ENCODE data around the gene RHNO1. TPM values are rescaled to one million over a fixed set of nuclear protein-coding genes. Genes with fewer than 3 reads are reported as not detected.

The RHNO1 gene
- total RNA-seq, 1 experiment from 2014 or later, result 37.7 TPM

- Histone ChIP-seq H3K4me3 (ENCODE audit: low read depth in 2 of 2, low read length in 2 of 2) (no peak overlapping the region), H3K36me3 (ENCODE audit: control insufficient read depth, insufficient read depth, low read length) (no peaks in the 10 kb centered on the region), H3K27ac (ENCODE audit: low read length) (no peak overlapping the region), H3K4me1 (ENCODE audit: control insufficient read depth, insufficient read depth, low read length) (no peaks in the 10 kb centered on the region), H3K9me3 (ENCODE audit: control insufficient read depth, insufficient read depth, low read depth, low read length) (no peaks in the 10 kb centered on the region), H3K27me3 (ENCODE audit: control insufficient read depth, insufficient read depth, low read length) (no peaks in the 10 kb centered on the region)
- ChIA-PET POLR2A (no interaction called here), CTCF (no interaction called here)
- intact Hi-C loops (cut with micrococcal nuclease; ENCODE audit: unreplicated experiment) (no loop called here), in situ Hi-C loops (cut with HindIII; ENCODE audit: low pct_unique_long_range_greater_than_20kb, low sequenced_read_pairs) (no loop called here)
- no peak for DNase-seq (ENCODE audit: low read depth, low spot score)
- BruUV-seq (replicated peaks), result no TSS peak
- ATAC-seq, result peak; percentile 26; the same call in 1 of the 2 replicates
- TF ChIP-seq TCF7L2 (IDR thresholded peaks at IDR 0.05; ENCODE audit: low read depth, low read length) (no peak), POLR2AphosphoS5 (IDR thresholded peaks at IDR 0.05; ENCODE audit: low read depth, low read length) (no peak), SIN3A (IDR thresholded peaks at IDR 0.05; ENCODE audit: borderline replicate concordance, insufficient read depth, low read depth, low read length) (no peak), REST (IDR thresholded peaks at IDR 0.05; ENCODE audit: insufficient read depth in 1 of 2, low read depth in 2 of 2, low read length in 1 of 2) (no peak)
- TF ChIP-seq, protein P1, sequence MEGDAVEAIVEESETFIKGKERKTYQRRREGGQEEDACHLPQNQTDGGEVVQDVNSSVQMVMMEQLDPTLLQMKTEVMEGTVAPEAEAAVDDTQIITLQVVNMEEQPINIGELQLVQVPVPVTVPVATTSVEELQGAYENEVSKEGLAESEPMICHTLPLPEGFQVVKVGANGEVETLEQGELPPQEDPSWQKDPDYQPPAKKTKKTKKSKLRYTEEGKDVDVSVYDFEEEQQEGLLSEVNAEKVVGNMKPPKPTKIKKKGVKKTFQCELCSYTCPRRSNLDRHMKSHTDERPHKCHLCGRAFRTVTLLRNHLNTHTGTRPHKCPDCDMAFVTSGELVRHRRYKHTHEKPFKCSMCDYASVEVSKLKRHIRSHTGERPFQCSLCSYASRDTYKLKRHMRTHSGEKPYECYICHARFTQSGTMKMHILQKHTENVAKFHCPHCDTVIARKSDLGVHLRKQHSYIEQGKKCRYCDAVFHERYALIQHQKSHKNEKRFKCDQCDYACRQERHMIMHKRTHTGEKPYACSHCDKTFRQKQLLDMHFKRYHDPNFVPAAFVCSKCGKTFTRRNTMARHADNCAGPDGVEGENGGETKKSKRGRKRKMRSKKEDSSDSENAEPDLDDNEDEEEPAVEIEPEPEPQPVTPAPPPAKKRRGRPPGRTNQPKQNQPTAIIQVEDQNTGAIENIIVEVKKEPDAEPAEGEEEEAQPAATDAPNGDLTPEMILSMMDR (IDR thresholded peaks at IDR 0.05), result no peak
Measured at GRCh38 chr12:2841056-2841650, 35.9 kb upstream of the RHNO1 start.

- Histone ChIP-seq H3K4me3 (ENCODE audit: low read depth in 2 of 2, low read length in 2 of 2) (no peak overlapping the region), H3K4me1 (ENCODE audit: control insufficient read depth, insufficient read depth, low read length) (no peaks in the 10 kb centered on the region), H3K9me3 (ENCODE audit: control insufficient read depth, insufficient read depth, low read depth, low read length) (no peaks in the 10 kb centered on the region), H3K27ac (ENCODE audit: low read length) (no peak overlapping the region), H3K36me3 (ENCODE audit: control insufficient read depth, insufficient read depth, low read length) (no peaks in the 10 kb centered on the region), H3K27me3 (ENCODE audit: control insufficient read depth, insufficient read depth, low read length) (no peaks in the 10 kb centered on the region)
- ATAC-seq (no peak), DNase-seq (ENCODE audit: low read depth, low spot score) (no peak)
- POLR2A ChIA-PET, result interaction anchor here (0.6 to 0.9 kb wide), 2 partner anchors 10 to 39 kb away, joined by 3 read pairs; no protein-coding TSS in a partner anchor
- in situ Hi-C loops (cut with HindIII; ENCODE audit: low pct_unique_long_range_greater_than_20kb, low sequenced_read_pairs) (no loop called here), intact Hi-C loops (cut with micrococcal nuclease; ENCODE audit: unreplicated experiment) (no loop called here)
- TF ChIP-seq, protein P1 (IDR thresholded peaks at IDR 0.05), result no peak
- TF ChIP-seq TCF7L2 (IDR thresholded peaks at IDR 0.05; ENCODE audit: low read depth, low read length) (no peak), REST (IDR thresholded peaks at IDR 0.05; ENCODE audit: insufficient read depth in 1 of 2, low read depth in 2 of 2, low read length in 1 of 2) (no peak), POLR2AphosphoS5 (IDR thresholded peaks at IDR 0.05; ENCODE audit: low read depth, low read length) (no peak), SIN3A (IDR thresholded peaks at IDR 0.05; ENCODE audit: borderline replicate concordance, insufficient read depth, low read depth, low read length) (no peak)
- CTCF ChIA-PET, result no interaction called here
- BruUV-seq (replicated peaks), result no TSS peak
Measured at GRCh38 chr12:2842948-2843347, 34.1 kb upstream of the RHNO1 start.

All from Panc1 (cell line).